Keratinocyte (primary cell): Measurements from ENCODE around the gene KIF2C. TPM values are rescaled to one million over a fixed set of nuclear protein-coding genes. Genes with fewer than 3 reads are reported as not detected.

Experiments used
- DNase-seq: peaks from one replicate; pipeline ENCODE4 v3.0.0-alpha.2; 2011; ENCODE audit warnings: low read depth, missing footprints, low spot score
- FAIRE-seq: peaks from 2 replicates; lab custom pipeline; 2011; peaks lifted over from hg19 to GRCh38; lab: Jason Lieb, UNC
- H2AFZ ChIP-seq: 2 replicates; pipeline ENCODE4 v1.6.0; 2012; ENCODE audit warnings: low read length, control low read depth, inconsistent platforms; ENCODE audit not compliant: control insufficient read depth
- H3K27ac ChIP-seq: 2 replicates; pipeline ENCODE4 v1.5.1; 2011; ENCODE audit warnings: low read length; ENCODE audit not compliant: control insufficient read depth, insufficient read depth
- H3K27me3 ChIP-seq: 3 replicates; pipeline ENCODE4 v1.6.0; 2011; ENCODE audit warnings: low read length; ENCODE audit not compliant: control insufficient read depth, insufficient read depth; ENCODE audit errors: extremely low read depth
- H3K36me3 ChIP-seq, 2 experiments: 2 replicates in 1 of 2; 3 replicates in 1 of 2; pipeline ENCODE4 v1.5.1; 2011; ENCODE audit warnings: low read length in 2 of 2, mild to moderate bottlenecking in 1 of 2; ENCODE audit not compliant: control insufficient read depth in 2 of 2, insufficient read depth in 2 of 2; ENCODE audit errors: extremely low read depth in 1 of 2
- H3K4me1 ChIP-seq: 3 replicates; pipeline ENCODE4 v1.5.1; 2011; ENCODE audit warnings: low read length; ENCODE audit not compliant: control insufficient read depth, insufficient read depth; ENCODE audit errors: extremely low read depth
- H3K4me2 ChIP-seq: 3 replicates; pipeline ENCODE4 v1.6.0; 2011; ENCODE audit warnings: low read depth, low read length; ENCODE audit not compliant: control insufficient read depth, insufficient read depth; ENCODE audit errors: extremely low read depth
- H3K4me3 ChIP-seq, 3 experiments: fragments of 200-600 bp in 1 of 3; sonication (generic) in 1 of 3; 2 replicates in 2 of 3; 3 replicates in 1 of 3; pipeline ENCODE4 v1.5.1; 2011 to 2016; ENCODE audit warnings: low read length in 3 of 3, mild to moderate bottlenecking in 3 of 3, control low read depth in 2 of 3, inconsistent platforms in 1 of 3, low read depth in 1 of 3, mixed read lengths in 1 of 3, mixed run types in 1 of 3, moderate library complexity in 1 of 3; ENCODE audit not compliant: control insufficient read depth in 2 of 3, insufficient read depth in 2 of 3; ENCODE audit errors: extremely low read depth in 1 of 3
- H3K79me2 ChIP-seq: 2 replicates; pipeline ENCODE4 v1.6.0; 2012; ENCODE audit warnings: low read length; ENCODE audit not compliant: control insufficient read depth, insufficient read depth
- H3K9ac ChIP-seq: 3 replicates; pipeline ENCODE4 v1.6.0; 2011; ENCODE audit warnings: low read length; ENCODE audit not compliant: control insufficient read depth, insufficient read depth; ENCODE audit errors: extremely low read depth
- H3K9me1 ChIP-seq: 3 replicates; pipeline ENCODE4 v1.6.0; 2011; ENCODE audit warnings: low read length; ENCODE audit not compliant: control insufficient read depth, insufficient read depth; ENCODE audit errors: extremely low read depth
- H3K9me3 ChIP-seq: 2 replicates; pipeline ENCODE4 v1.5.1; 2012; ENCODE audit warnings: low read depth, low read length; ENCODE audit not compliant: control insufficient read depth
- H4K20me1 ChIP-seq: 3 replicates; pipeline ENCODE4 v1.6.0; 2011; ENCODE audit warnings: low read length; ENCODE audit not compliant: control insufficient read depth, insufficient read depth; ENCODE audit errors: extremely low read depth
- CTCF ChIP-seq, 3 experiments: IDR thresholded peaks in 1 of 3; conservative IDR thresholded peaks in 1 of 3; optimal IDR thresholded peaks in 1 of 3; 2 replicates in 2 of 3; 3 replicates in 1 of 3; pipeline versions ENCODE3 to v1.5.1; 2011; ENCODE audit warnings: low read length in 3 of 3, mild to moderate bottlenecking in 3 of 3, moderate library complexity in 2 of 3, control low read depth in 1 of 3, inconsistent platforms in 1 of 3; ENCODE audit not compliant: insufficient read depth in 2 of 3; ENCODE audit errors: extremely low read depth in 1 of 3
- EZH2 ChIP-seq: IDR thresholded peaks from one replicate; pipeline ENCODE4 v1.6.1; 2012; ENCODE audit warnings: inconsistent platforms, mild to moderate bottlenecking, low read length, moderate library complexity
- dilution Hi-C: fragments of 300-500 bp; cut with MboI; formaldehyde crosslinking; loops from one replicate; pipeline ENCODE4 v1.7.0; 2020; ENCODE audit warnings: low sequenced_read_pairs; ENCODE audit not compliant: extremely low pct_ligation_motif_present
- polyA plus RNA-seq, 5 experiments: library from polyadenylated mRNA; depleted of rRNA in 3 of 5; stranded (reverse) in 3 of 5; stranded (forward) in 1 of 5; unstranded in 1 of 5; fragments of >200 nt; gene quantifications; 1 replicate in 1 of 5; 2 replicates in 3 of 5; 3 replicates in 1 of 5; pipeline versions ENCODE4 v1.2.1 to v1.2.3, GENCODE V29; 2011 to 2012; ENCODE audit warnings: missing spikeins in 2 of 5, low read depth in 1 of 5, low replicate concordance in 1 of 5

Gene KIF2C
- polyA plus RNA-seq, 1 donor (not counting 4 experiments of a cell fraction or from before 2014, with no cell fraction given) = 16.3 TPM

- no peaks in the 10 kb centered on the region for H3K36me3 ChIP-seq
- no peak overlapping the region for H3K27ac ChIP-seq
- TF ChIP-seq EZH2 (no peak), CTCF (optimal IDR thresholded peaks at IDR 0.05 in 1 of 3, IDR thresholded peaks at IDR 0.05 in 1 of 3, conservative IDR thresholded peaks at IDR 0.05 in 1 of 3; ENCODE audit: extremely low read depth in 1 of 3, insufficient read depth in 2 of 3, low read length in 3 of 3) (no peak)
- H3K4me2 ChIP-seq = no peak overlapping the region
- no peaks in the 10 kb centered on the region for H4K20me1 ChIP-seq
- H3K4me3 ChIP-seq = no peak overlapping the region
- H3K27me3 ChIP-seq = no peaks in the 10 kb centered on the region
- H3K9ac ChIP-seq = no peak overlapping the region
- H2AFZ ChIP-seq = no peak overlapping the region
- H3K9me1 ChIP-seq = no peaks in the 10 kb centered on the region
- FAIRE-seq (no peak), DNase-seq (no peak)
- H3K4me1 ChIP-seq = peaks cover 5% of the 10 kb centered on the region
- no peaks in the 10 kb centered on the region for H3K9me3 ChIP-seq
- dilution Hi-C loops = no loop called here
- H3K79me2 ChIP-seq = no peaks in the 10 kb centered on the region
Observed at GRCh38 chr1:44713321-44713781, 26.3 kb upstream of the KIF2C start.

GRCh38 chr1:44714532-44714931 is 25.1 kb upstream of the KIF2C start:
- no peak for TF ChIP-seq EZH2
- TF ChIP-seq CTCF (optimal IDR thresholded peaks at IDR 0.05 in 1 of 3, IDR thresholded peaks at IDR 0.05 in 1 of 3, conservative IDR thresholded peaks at IDR 0.05 in 1 of 3; ENCODE audit: extremely low read depth in 1 of 3, insufficient read depth in 2 of 3, low read length in 3 of 3) = no peak
- no peaks in the 10 kb centered on the region for H3K9me1 ChIP-seq
- no peaks in the 10 kb centered on the region for H3K36me3 ChIP-seq
- H3K27ac ChIP-seq = no peak overlapping the region
- H3K27me3 ChIP-seq = no peaks in the 10 kb centered on the region
- no peak overlapping the region for H2AFZ ChIP-seq
- FAIRE-seq (no peak), DNase-seq (no peak)
- H3K4me2 ChIP-seq = no peak overlapping the region
- H4K20me1 ChIP-seq = no peaks in the 10 kb centered on the region
- no peak overlapping the region for H3K4me3 ChIP-seq
- dilution Hi-C loops = no loop called here
- H3K79me2 ChIP-seq = no peaks in the 10 kb centered on the region
- H3K4me1 ChIP-seq = peaks cover 3% of the 10 kb centered on the region
- H3K9me3 ChIP-seq = no peaks in the 10 kb centered on the region
- no peak overlapping the region for H3K9ac ChIP-seq
